Measurements from ENCODE around the gene KCNK18. TPM values are rescaled to one million over a fixed set of nuclear protein-coding genes. Genes with fewer than 3 reads are reported as not detected.

The KCNK18 gene
- total RNA-seq: not detected
- long read RNA-seq: 0 reads

DNA sequence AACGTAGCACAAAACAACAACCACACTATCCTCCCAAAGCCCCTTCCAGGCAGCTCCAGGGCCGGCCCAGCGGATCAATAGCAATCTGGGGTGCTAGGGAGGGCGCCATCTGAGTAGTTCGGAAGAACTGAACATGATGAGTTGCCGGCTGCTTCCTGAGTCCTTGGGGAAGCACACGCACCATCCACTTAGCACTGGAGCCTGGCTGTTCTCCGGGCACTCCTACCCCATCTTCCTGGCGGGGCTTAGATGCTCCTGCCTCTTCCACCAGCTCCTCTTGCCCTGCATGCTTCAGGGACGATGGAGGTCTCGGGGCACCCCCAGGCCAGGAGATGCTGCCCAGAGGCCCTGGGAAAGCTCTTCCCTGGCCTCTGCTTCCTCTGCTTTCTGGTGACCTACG lies at the start of gene KCNK18:
Gene KCNK18, plus strand, starts transcription at position 301 of the 400 bp plus-strand sequence. Its CDS starts 0 bp downstream, at position 301.
- ATAC-seq (no peak), DNase-seq (no peak)
- intact Hi-C loops (cut with DNase I, micrococcal nuclease): no loop called here

DNA sequence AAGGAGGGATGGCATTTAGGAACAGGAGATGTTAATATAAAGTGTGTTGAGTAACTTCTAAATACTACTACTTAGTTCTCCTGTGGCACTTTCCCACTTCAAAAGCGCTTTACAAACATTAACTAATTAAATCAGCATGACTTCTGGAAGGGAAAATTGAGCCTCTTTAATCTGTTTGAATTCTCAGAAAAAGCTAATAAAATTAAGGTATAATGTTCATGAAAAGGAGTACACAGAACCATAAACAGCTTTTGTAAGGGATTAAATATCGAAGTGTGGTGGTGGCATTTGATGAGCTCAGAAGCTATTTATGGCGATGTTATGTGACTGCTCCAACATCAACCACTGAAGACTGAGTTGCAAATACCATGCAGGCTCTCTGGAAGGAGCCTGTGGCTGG lies 49.0 kb upstream of the KCNK18 start:
- intact Hi-C loops (cut with DNase I, micrococcal nuclease): no loop called here
- ATAC-seq: no peak
- no peak for DNase-seq

DNA sequence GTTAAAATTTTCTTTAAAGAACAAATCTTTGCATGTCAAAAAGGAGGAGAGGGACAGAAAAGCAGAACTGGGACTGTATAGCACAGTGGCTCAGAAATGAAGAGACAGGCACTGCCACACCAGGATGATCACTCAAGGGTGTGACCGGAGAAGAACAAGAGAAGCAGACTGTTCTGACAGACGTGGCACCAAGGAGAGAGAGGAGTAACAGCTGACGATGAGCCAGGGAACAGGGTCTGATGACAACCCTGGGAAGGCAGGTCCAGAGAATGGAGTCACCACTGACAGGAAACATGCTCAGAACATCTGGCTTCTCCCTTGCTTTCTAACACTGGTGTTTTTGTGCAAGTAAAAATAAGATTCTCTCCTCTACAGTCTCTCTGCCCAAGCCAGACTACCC lies 44.6 kb upstream of the KCNK18 start:
- DNase-seq (no peak), ATAC-seq (no peak)
- intact Hi-C loops (cut with DNase I, micrococcal nuclease): no loop called here

DNA sequence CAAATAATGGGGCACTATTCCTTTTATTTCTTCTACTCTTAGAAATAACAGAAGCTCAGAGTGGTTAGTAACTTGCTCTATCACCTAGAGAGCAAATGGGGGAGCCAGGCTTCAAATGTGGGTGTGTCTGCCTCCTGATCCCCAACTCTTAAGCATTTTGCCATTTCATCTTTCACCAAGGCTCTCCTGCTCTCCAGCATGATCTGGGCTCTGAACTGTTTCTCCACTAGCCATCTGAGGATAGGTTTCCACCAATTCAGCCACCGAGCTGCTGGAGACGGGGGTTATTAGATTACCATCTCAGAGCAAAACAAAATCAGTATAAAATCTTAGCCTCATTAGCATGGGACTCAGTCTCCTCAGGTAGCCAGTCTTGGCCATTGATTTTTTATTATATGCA lies 39.0 kb upstream of the KCNK18 start:
- intact Hi-C loops (cut with DNase I, micrococcal nuclease): no loop called here
- ATAC-seq (no peak), DNase-seq (no peak)

DNA sequence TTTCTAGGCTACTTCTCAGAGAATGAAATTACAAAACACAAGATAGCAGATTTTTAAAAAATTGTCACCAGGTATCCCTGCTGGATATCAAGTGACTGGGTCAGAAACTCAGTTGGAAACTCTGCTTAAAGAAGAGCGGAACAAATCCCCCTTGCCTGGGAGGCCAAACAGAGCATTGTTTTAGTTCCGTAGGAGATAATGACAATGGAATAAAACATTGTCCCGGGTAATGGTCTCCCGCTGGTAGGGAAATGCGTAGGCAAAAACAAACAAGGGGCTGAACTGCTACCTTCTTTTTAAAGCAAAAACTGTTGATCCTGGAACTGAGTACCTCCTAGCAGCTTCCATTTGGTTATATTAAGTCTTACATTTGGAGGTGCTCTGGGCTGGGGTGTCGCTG lies 37.9 kb upstream of the KCNK18 start:
- intact Hi-C loops (cut with DNase I, micrococcal nuclease): no loop called here
- DNase-seq (no peak), ATAC-seq (no peak)

DNA sequence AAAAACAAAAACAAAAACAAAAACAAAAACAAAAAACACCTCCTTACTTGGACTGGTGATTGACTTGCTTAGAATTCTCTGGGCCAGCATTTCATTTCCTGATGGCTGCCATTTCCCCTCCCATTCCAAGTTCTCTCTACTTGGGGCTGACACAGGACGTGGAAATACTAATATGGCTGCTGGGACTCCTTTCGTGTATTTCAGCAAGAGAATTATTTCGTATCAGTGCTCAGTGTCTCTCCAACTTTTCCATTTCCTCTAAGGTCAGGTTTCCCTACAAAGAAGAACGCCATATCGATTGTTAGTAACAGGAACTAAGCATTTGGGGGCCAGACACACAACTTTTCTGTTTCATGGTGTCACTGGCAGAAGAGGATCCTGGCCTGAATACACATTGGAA lies 36.7 kb upstream of the KCNK18 start:
- DNase-seq (no peak), ATAC-seq (no peak)
- intact Hi-C loops (cut with DNase I, micrococcal nuclease): loop anchor here in 1 of 2 donors (10.0 kb wide), 1 partner anchor 356 kb away; no protein-coding TSS in a partner anchor

- intact Hi-C loops (cut with DNase I, micrococcal nuclease): loop anchor here in 1 of 2 donors (10.0 kb wide), 1 partner anchor 357 kb away; no protein-coding TSS in a partner anchor
- DNase-seq: no peak
- no peak for ATAC-seq
Measured at GRCh38 chr10:117161386-117162033, 35.8 kb upstream of the KCNK18 start.

- no peak for DNase-seq
- ATAC-seq: peak; percentile 9
- intact Hi-C loops (cut with DNase I, micrococcal nuclease): loop anchor here in 1 of 2 donors (10.0 kb wide), 1 partner anchor 358 kb away; no protein-coding TSS in a partner anchor
Measured at GRCh38 chr10:117162093-117163060, 34.9 kb upstream of the KCNK18 start.

DNA sequence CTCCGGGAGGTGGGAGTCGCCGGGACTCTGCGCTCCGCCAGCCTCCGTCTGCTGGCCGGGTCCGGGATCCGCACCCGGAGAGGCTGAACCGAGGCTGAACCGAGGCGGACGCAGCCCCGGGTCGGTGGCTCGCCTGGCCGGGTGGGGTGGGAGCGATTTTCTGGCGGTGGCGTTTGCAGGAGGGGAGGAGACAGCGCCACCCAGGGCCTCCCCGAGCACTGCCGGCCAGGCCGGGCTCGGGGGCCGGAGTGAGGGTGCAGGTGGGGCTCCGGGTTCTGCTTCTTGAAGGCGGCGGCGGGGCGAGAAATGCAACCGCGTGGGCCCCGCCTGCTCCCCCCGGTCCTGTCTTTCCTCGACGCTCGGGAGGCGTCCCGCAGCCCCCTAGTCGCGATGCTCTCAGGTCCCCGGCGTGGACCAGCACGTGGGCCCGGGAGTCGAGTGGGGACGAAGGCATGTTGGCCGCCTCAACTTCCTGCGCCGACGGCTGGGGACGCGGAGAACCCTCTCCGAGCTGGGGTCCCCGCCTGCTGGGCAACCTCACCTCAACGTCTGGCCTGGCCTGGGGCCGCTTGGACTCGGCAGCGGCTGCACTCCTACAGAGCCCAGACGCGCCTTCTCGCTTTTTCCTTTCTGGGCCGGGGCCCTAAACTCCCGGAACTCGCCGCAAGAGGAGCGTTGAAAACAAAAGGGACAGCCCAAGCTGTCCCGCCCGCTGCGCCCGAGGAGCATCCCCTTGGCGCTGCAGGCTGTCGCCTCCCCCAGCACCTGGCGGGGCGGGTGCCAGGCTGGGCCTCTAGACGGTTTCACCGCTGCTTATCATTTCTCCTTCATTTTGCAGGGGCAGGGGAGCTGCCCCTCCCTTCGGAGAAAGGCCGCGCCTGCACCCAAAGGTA lies 34.0 kb upstream of the KCNK18 start:
- DNase-seq: peak in 1 of 2 donors; percentile 8
- intact Hi-C loops (cut with DNase I, micrococcal nuclease): loop anchor here in 1 of 2 donors (10.0 kb wide), 1 partner anchor 359 kb away; no protein-coding TSS in a partner anchor

DNA sequence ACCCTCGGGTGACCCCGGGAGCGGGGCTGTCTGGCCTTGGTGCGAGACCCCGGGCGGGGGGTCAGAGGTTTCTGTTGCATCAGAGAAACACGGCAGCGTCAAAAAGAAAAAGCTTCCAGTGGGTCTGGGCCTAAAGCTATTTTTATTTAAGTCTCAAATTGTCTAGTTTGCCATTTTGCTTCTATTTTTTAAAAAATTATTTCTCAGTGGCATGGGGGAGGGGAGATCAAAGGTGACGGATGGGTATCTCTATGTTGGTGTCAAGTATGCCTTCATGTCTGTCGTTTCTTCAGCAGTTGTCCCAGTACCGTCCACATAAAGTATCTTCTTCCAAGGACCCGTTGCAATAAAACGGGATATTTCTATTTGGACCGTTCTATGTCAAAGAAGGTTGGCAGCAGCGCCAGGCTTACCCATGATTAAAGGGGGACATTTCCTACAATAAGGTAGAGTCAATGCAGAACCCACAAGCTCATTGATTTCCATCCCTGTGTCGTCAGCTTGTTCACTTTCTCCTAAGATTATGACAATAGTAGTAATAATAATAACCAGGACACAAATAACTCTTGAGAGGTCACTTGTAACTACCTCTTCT lies 33.2 kb upstream of the KCNK18 start:
- no peak for ATAC-seq
- intact Hi-C loops (cut with DNase I, micrococcal nuclease): loop anchor here in 1 of 2 donors (10.0 kb wide), 1 partner anchor 359 kb away; no protein-coding TSS in a partner anchor
- no peak for DNase-seq

More for the DNA sequence above, 34.0 kb upstream of the KCNK18 start:
- peak; percentile 28 for ATAC-seq

DNA sequence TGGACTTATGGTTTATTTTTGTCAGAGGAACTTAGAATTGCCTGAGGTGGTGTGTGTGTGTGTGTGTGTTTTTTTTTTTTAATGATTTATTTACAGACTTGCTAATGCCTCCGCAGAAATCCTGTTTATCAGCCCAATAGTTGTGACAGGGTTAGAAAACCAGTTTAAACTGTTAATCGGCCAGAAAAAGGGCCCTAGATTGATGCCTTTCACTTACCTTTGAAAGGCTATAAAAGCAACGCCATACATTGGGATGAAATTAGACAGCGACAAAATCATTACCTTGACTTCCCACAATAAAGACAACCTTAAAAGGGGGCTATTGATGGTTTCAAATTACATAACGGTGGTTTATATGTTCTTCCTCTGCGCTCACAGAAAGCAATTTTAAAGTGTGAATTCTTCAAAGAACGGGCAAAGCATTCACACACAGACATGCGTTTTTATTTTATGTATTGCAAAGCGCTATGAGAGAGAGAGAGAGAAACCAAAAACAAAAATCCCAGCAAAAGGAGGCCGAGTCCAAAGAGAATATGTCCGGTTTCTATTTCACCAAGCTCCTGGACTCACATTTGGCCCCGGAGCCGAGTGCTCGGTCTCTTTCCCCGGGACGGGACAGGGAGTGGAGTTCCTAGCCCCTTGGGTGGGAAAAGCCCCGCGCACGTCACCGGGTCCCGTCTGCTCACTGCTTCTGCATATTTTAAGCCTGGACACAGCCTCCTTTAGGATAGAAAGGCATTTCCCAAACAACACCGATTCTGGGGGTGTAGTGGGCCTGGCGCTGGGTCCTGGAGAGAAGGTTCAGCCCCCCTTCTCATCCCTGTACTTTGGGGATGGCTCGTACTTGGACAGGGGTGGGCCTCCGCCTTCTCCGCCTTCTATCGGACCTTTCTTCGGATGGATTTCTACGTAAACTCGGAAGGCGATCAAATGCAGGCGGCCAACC lies 32.4 kb upstream of the KCNK18 start:
- intact Hi-C loops (cut with DNase I, micrococcal nuclease): loop anchor here in 1 of 2 donors (10.0 kb wide), 1 partner anchor 360 kb away; no protein-coding TSS in a partner anchor
- DNase-seq (no peak), ATAC-seq (no peak)

DNA sequence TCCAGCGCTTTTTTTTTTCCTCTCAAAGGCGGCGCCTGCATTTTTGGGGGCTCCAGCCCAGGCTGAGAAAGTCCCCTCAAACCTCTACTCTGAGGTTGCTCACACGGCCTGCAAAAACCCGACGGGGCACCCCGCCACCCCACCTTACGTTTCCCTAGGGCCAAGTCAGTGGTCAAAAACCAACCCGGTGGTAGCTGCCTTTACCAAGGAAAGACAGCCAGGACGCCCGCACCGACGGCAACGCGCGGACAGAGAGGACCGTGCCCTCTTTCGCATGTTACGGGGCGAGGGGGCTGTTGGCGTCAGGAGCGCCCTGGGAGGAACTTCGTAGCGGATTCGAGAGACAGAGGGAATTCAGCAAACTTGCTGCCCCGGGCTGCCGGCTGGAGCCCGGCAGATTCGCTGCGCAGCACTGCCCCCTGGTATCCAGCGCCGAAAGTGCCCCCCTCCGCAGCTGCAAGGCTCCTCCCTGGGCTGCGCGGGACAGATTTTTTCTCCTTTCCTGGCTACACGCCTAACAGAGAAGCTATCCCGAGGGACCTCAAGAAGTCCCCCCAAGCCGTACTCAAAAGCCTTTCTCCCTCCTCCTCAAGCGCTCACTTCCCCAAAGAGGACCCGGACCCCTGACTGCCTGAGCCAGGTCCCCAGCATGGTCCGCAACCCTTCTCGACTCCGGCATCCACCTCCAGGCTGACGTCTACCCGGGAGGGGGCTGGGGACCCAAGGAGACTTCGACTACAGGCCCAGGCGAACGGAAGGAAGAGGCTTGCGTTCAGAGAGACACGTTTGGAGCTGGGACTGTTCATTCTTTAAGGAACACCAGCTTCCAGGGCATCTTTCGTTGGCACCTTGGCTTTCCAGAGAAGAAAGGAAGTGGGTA lies 31.5 kb upstream of the KCNK18 start:
- DNase-seq (peak in 1 of 2 donors; percentile 33), ATAC-seq (peak; percentile 66)
- intact Hi-C loops (cut with DNase I, micrococcal nuclease): loop anchor here in 1 of 2 donors (10.0 kb wide), 1 partner anchor 361 kb away; no protein-coding TSS in a partner anchor

DNA sequence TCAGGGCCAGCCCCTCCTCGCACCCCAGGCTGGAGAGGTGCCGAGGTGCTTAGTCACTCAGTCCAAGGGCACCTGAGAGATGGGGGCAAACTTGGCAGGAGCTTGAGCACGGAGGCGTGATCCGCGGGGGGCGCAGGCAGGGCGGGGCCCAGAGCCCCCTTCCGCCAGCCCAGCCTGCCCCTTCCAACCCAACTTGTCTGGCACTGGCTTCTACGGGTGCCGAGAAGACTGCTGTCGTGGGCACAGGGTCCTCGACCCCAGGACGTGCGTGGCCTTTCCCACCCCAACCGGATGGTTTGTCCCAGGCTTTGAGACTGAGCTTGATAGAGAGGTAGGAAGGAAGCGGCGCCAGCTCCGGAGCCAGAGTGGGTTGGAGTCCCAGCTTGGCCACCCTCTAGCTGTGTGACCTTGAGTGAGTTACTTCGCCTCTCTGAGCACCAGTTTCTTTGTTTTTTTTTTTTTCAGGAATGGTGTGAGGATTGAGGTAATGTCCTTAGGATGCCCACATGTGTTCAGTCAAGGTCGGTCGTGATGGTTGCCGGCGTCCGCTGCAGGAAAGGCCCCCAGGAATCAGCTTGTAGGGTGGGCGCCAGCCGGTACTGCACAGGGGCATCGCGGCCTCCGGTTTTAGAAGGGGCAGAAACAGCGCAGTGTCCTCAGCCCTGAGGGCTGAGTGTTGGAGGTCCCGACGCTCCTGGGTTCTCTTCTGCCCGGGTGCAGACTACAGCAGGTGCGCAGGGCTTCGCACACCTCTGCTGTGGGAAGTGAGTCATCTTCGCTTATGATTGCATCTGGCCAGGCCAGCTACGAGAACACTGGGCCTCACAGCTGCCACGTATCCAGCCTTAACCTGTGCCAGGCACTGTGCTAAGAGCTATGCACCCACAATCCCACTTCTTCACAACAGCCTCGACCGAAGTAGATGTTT lies 30.6 kb upstream of the KCNK18 start:
- intact Hi-C loops (cut with DNase I, micrococcal nuclease): loop anchor here in 1 of 2 donors (10.0 kb wide), 1 partner anchor 362 kb away; no protein-coding TSS in a partner anchor
- ATAC-seq (peak; percentile 27), DNase-seq (peak in 1 of 2 donors; percentile 3)

- intact Hi-C loops (cut with DNase I, micrococcal nuclease): loop anchor here in 1 of 2 donors (10.0 kb wide), 1 partner anchor 363 kb away; no protein-coding TSS in a partner anchor
- ATAC-seq (no peak), DNase-seq (no peak)
Measured at GRCh38 chr10:117167346-117167788, 29.9 kb upstream of the KCNK18 start.

Data from left colon (tissue), 2 donors.